ENCODE measurements around the gene RSPO1. TPM values are rescaled to one million over a fixed set of nuclear protein-coding genes. Genes with fewer than 3 reads are reported as not detected.

RSPO1 gene
- total and polyA plus RNA-seq, 2 donors, result 0.02 TPM; not detected in 1

DNA sequence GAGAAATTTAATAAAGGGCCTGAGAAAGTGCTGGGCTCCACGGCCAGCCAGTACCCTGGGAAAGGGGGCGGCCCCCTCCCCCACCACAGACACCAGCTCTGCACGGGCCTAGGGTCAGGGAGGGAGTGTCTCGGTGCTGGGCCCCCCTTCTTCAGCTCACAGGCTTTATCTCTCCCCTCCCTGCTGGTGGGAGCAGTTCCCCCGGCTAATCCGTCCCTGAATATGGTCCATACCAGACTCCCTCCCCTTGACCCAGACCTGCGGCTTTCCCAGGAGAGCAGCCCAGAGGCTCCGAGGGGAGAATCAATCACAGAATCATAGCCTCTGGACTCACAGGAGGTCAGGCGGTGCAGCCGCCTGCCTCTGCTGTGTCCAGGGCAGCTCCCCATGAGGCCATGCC is 26.0 kb upstream of the RSPO1 start:
- no peak for DNase-seq (ENCODE audit: low read depth in 6 of 9, low spot score in 9 of 9)
- H3K36me3 ChIP-seq (ENCODE audit: control insufficient read depth in 2 of 2, insufficient read depth in 2 of 2, low read length in 1 of 2), result no peaks in the 10 kb centered on the region
- no peaks in the 10 kb centered on the region for H3K4me1 ChIP-seq (ENCODE audit: control insufficient read depth in 2 of 2, insufficient read depth in 2 of 2, low read length in 2 of 2)
- H3K27ac ChIP-seq (ENCODE audit: low read depth in 1 of 2, low read length in 1 of 2), result no peak overlapping the region
- H3K4me3 ChIP-seq (ENCODE audit: low read length in 2 of 2), result no peak overlapping the region
- H3K27me3 ChIP-seq (ENCODE audit: control insufficient read depth in 2 of 2, insufficient read depth in 1 of 2, low read length in 1 of 2), result peaks cover 0 to 36% of the 10 kb centered on the region in 2 donors
- WGBS, result 73% methylated on average over 10 of the region's 10 CpGs
- no peaks in the 10 kb centered on the region for H3K9me3 ChIP-seq (ENCODE audit: control insufficient read depth in 2 of 2, insufficient read depth in 1 of 2, low read length in 1 of 2)

DNA sequence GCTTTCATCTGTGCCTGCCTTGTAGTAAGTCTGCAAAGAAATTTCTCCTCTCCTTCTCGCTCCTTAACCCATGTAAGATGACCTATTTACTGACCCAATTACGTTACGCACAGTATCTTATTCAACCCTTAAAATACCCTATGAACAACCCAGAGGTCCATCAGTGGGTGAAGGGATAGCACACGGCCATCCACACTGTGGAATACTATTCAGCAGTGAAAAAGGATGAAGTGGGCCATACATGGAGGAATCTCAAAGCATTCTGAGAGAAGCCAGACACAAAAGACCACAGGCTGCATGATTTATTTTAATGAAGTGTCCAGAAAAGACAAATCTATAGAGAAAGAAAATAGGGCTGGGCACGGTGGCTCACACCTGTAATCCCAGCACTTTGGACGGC is 23.8 kb upstream of the RSPO1 start:
- Histone ChIP-seq H3K36me3 (ENCODE audit: control insufficient read depth in 2 of 2, insufficient read depth in 2 of 2, low read length in 1 of 2) (no peaks in the 10 kb centered on the region), H3K27ac (ENCODE audit: low read depth in 1 of 2, low read length in 1 of 2) (no peak overlapping the region), H3K9me3 (ENCODE audit: control insufficient read depth in 2 of 2, insufficient read depth in 1 of 2, low read length in 1 of 2) (no peaks in the 10 kb centered on the region), H3K27me3 (ENCODE audit: control insufficient read depth in 2 of 2, insufficient read depth in 1 of 2, low read length in 1 of 2) (peaks cover 0 to 34% of the 10 kb centered on the region in 2 donors), H3K4me3 (ENCODE audit: low read length in 2 of 2) (no peak overlapping the region), H3K4me1 (ENCODE audit: control insufficient read depth in 2 of 2, insufficient read depth in 2 of 2, low read length in 2 of 2) (no peaks in the 10 kb centered on the region)
- no peak for DNase-seq (ENCODE audit: low read depth in 6 of 9, low spot score in 9 of 9)
- 97% methylated on average over 6 of the region's 6 CpGs for WGBS

DNA sequence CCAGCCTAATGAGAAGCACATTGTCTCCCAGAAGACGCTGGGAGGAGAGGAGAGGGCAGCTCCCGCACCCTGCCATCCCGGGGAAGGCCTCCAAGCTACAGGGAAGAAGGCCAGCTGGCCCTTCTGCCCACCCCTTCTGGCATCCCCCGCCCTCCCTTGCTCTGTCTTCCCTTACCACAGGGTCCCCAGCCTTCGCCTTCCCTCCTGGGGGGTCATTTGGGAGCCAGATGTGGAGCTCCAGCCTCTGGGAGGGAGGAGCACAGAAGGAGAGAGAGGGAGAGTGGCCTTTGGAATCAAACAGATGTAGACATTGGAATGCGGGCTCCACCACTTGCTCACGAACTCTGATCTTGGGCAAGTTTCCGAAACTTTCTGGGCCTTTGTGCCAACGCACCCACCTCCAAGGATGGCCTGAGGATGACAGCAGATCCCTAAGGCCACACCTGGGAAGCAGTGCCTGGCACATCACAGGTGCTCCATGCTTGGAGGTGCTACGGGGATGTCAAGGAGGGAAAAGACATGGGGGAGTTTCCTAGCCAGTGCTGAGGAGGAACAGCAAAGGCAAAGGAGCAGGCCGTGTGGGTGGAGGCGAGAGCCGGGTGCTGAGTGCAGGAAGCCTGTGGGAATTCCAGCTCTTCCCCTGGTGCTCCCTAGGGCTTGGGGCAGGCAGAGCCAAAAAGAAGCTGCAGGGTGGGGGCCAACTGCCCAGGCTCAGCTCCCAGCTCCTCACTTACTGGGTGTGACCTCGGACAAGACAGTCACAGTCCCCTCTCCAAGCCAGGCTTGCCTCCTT is 23.1 kb upstream of the RSPO1 start:
- Histone ChIP-seq H3K27me3 (ENCODE audit: control insufficient read depth in 2 of 2, insufficient read depth in 1 of 2, low read length in 1 of 2) (peaks cover 0 to 34% of the 10 kb centered on the region in 2 donors), H3K27ac (ENCODE audit: low read depth in 1 of 2, low read length in 1 of 2) (no peak overlapping the region), H3K4me3 (ENCODE audit: low read length in 2 of 2) (no peak overlapping the region), H3K36me3 (ENCODE audit: control insufficient read depth in 2 of 2, insufficient read depth in 2 of 2, low read length in 1 of 2) (no peaks in the 10 kb centered on the region), H3K4me1 (ENCODE audit: control insufficient read depth in 2 of 2, insufficient read depth in 2 of 2, low read length in 2 of 2) (no peaks in the 10 kb centered on the region), H3K9me3 (ENCODE audit: control insufficient read depth in 2 of 2, insufficient read depth in 1 of 2, low read length in 1 of 2) (no peaks in the 10 kb centered on the region)
- DNase-seq (ENCODE audit: low read depth in 6 of 9, low spot score in 9 of 9), result no peak
- WGBS, result 91% methylated on average over 14 of the region's 14 CpGs

DNA sequence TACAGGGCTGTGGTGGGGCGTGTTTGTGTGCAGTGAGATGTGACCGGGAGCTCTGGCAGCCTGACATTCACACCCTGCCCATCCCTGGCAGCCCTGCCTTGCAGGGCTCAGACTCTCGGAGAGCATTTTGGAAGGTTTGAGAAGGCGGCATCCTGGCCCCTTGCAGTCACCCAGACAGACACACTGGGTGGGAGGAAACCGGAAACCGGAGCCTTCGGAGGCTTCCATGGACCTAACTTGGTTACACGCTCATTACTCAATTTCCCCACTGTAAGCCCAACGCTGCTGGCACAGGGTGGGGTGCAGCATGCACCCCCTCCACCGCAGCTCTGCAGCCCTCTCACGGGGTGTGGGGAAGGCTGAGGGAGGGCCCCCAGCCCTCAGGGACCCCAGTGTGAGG is 22.2 kb upstream of the RSPO1 start:
- WGBS, result 88% methylated on average over 11 of the region's 11 CpGs
- H3K9me3 ChIP-seq (ENCODE audit: control insufficient read depth in 2 of 2, insufficient read depth in 1 of 2, low read length in 1 of 2), result no peaks in the 10 kb centered on the region
- H3K4me1 ChIP-seq (ENCODE audit: control insufficient read depth in 2 of 2, insufficient read depth in 2 of 2, low read length in 2 of 2), result no peaks in the 10 kb centered on the region
- H3K27ac ChIP-seq (ENCODE audit: low read depth in 1 of 2, low read length in 1 of 2), result no peak overlapping the region
- H3K4me3 ChIP-seq (ENCODE audit: low read length in 2 of 2), result no peak overlapping the region
- DNase-seq (ENCODE audit: low read depth in 6 of 9, low spot score in 9 of 9), result no peak
- no peaks in the 10 kb centered on the region for H3K36me3 ChIP-seq (ENCODE audit: control insufficient read depth in 2 of 2, insufficient read depth in 2 of 2, low read length in 1 of 2)
- H3K27me3 ChIP-seq (ENCODE audit: control insufficient read depth in 2 of 2, insufficient read depth in 1 of 2, low read length in 1 of 2), result peaks cover 0 to 29% of the 10 kb centered on the region in 2 donors

DNA sequence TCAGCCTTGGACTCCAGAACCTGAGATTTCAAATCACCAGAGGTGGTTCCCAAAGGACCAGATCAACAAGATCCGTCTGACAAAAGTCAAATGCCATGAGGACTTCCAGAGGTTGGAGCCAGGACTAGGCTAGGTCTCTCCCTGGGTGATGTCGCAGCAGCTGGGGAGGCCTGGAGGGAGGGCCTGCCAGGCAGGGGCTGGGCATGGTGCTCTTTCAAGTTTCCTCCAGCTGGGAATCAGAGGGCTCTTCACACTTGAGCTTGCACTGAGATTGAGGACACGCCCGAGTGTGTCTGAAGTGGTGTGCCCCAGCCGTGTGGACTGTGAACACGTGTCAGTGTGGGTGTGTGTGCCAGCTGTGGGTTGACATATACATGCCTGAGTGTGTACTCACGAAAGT is 21.3 kb upstream of the RSPO1 start:
- H3K36me3 ChIP-seq (ENCODE audit: control insufficient read depth in 2 of 2, insufficient read depth in 2 of 2, low read length in 1 of 2), result no peaks in the 10 kb centered on the region
- no peaks in the 10 kb centered on the region for H3K9me3 ChIP-seq (ENCODE audit: control insufficient read depth in 2 of 2, insufficient read depth in 1 of 2, low read length in 1 of 2)
- no peaks in the 10 kb centered on the region for H3K4me1 ChIP-seq (ENCODE audit: control insufficient read depth in 2 of 2, insufficient read depth in 2 of 2, low read length in 2 of 2)
- DNase-seq (ENCODE audit: low read depth in 6 of 9, low spot score in 9 of 9), result no peak
- 84% methylated on average over 7 of the region's 7 CpGs for WGBS
- H3K27ac ChIP-seq (ENCODE audit: low read depth in 1 of 2, low read length in 1 of 2), result no peak overlapping the region
- H3K4me3 ChIP-seq (ENCODE audit: low read length in 2 of 2), result no peak overlapping the region
- peaks cover 0 to 22% of the 10 kb centered on the region in 2 donors for H3K27me3 ChIP-seq (ENCODE audit: control insufficient read depth in 2 of 2, insufficient read depth in 1 of 2, low read length in 1 of 2)

DNA sequence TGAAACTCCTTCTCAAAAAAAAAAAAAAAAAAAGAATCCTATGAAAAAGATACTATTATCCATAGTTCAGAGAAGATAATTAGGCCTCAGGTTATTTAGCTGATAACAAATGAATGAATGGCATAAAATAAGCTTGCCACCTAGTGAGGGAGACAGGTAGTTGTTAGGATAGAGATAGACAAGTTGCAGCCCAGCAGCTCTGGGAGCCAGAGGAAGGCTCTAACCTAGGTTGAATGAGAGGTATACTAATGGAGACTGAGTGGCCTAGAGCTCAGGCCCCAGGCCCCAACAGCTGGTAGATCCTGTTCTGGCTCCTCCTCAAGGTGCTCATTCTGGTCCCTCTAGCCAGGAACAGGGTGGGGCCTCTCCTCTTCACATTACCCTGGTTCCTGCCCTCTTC is 20.6 kb upstream of the RSPO1 start:
- DNase-seq (ENCODE audit: low read depth in 6 of 9, low spot score in 9 of 9), result no peak
- Histone ChIP-seq H3K36me3 (ENCODE audit: control insufficient read depth in 2 of 2, insufficient read depth in 2 of 2, low read length in 1 of 2) (no peaks in the 10 kb centered on the region), H3K27me3 (ENCODE audit: control insufficient read depth in 2 of 2, insufficient read depth in 1 of 2, low read length in 1 of 2) (peaks cover 0 to 16% of the 10 kb centered on the region in 2 donors), H3K4me3 (ENCODE audit: low read length in 2 of 2) (no peak overlapping the region), H3K27ac (ENCODE audit: low read depth in 1 of 2, low read length in 1 of 2) (no peak overlapping the region), H3K4me1 (ENCODE audit: control insufficient read depth in 2 of 2, insufficient read depth in 2 of 2, low read length in 2 of 2) (no peaks in the 10 kb centered on the region), H3K9me3 (ENCODE audit: control insufficient read depth in 2 of 2, insufficient read depth in 1 of 2, low read length in 1 of 2) (no peaks in the 10 kb centered on the region)

DNA sequence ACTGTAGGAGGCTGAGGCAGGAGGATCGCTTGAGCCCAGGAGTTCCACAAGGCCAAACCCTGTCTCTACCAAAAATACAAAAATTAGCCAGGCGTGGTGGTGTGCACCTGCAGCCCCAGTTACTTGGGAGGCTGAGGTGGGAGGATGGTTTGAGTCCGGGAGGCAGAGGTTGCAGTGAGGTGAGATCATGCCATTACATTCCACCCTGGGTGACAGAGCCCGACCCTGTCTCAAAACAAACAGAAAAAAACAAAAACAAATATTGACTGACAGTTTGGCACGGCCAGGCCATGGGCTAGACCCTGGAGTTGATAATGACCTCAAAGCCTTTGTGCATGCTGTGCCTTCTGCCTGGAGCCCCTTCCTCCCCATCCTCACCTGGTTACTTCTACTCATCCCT is 19.2 kb upstream of the RSPO1 start:
- Histone ChIP-seq H3K4me1 (ENCODE audit: control insufficient read depth in 2 of 2, insufficient read depth in 2 of 2, low read length in 2 of 2) (no peaks in the 10 kb centered on the region), H3K9me3 (ENCODE audit: control insufficient read depth in 2 of 2, insufficient read depth in 1 of 2, low read length in 1 of 2) (no peaks in the 10 kb centered on the region), H3K4me3 (ENCODE audit: low read length in 2 of 2) (no peak overlapping the region), H3K27me3 (ENCODE audit: control insufficient read depth in 2 of 2, insufficient read depth in 1 of 2, low read length in 1 of 2) (peaks cover 0 to 11% of the 10 kb centered on the region in 2 donors), H3K27ac (ENCODE audit: low read depth in 1 of 2, low read length in 1 of 2) (no peak overlapping the region), H3K36me3 (ENCODE audit: control insufficient read depth in 2 of 2, insufficient read depth in 2 of 2, low read length in 1 of 2) (no peaks in the 10 kb centered on the region)
- DNase-seq (ENCODE audit: low read depth in 6 of 9, low spot score in 9 of 9), result no peak
- 79% methylated on average over 5 of the region's 5 CpGs for WGBS

DNA sequence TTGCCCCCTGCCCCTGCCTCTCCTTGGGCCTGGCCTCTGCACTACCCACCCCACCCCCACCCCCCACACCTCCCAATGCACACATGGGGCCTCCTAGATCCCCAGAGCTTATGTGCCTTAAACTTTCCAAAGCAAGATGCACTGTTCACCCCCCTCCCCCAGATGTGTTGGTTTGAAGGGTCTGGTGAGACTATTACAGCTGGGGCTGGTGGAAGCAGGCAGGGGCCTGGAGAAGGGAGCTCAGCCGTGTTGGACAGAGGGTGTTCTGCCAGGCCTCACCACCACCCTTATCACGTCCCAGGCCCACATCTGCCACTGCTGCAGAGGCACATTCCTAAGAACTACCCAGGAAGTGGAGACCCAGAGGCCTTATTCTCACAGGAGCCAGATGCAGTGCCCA is 18.3 kb upstream of the RSPO1 start:
- H3K4me3 ChIP-seq (ENCODE audit: low read length in 2 of 2), result no peak overlapping the region
- no peak overlapping the region for H3K27ac ChIP-seq (ENCODE audit: low read depth in 1 of 2, low read length in 1 of 2)
- H3K4me1 ChIP-seq (ENCODE audit: control insufficient read depth in 2 of 2, insufficient read depth in 2 of 2, low read length in 2 of 2), result no peaks in the 10 kb centered on the region
- no peaks in the 10 kb centered on the region for H3K9me3 ChIP-seq (ENCODE audit: control insufficient read depth in 2 of 2, insufficient read depth in 1 of 2, low read length in 1 of 2)
- WGBS, result 76% methylated on average over 2 of the region's 2 CpGs
- no peak for DNase-seq (ENCODE audit: low read depth in 6 of 9, low spot score in 9 of 9)
- H3K36me3 ChIP-seq (ENCODE audit: control insufficient read depth in 2 of 2, insufficient read depth in 2 of 2, low read length in 1 of 2), result no peaks in the 10 kb centered on the region
- peaks cover 0 to 9% of the 10 kb centered on the region in 2 donors for H3K27me3 ChIP-seq (ENCODE audit: control insufficient read depth in 2 of 2, insufficient read depth in 1 of 2, low read length in 1 of 2)

DNA sequence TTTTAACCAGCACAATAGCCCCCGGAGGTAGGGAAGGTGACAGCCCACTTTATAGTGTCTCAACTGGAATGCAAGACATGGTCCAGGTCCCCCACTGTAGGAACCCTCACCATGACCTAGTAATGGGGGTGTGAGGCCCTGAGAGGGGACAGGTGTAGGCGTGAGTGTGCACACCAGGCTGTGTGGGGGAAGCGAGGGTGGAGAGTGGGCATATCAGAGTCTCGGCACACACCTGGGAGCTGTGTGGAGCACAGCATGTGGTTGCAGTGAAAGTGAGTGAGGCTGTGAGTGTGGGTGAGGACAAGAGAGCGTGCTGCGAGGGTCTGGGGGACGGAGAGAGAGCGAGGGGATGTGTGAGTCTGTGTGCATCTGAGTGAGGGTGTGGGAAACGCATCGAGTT is 17.1 kb upstream of the RSPO1 start:
- WGBS, result 93% methylated on average over 10 of the region's 10 CpGs
- Histone ChIP-seq H3K4me3 (ENCODE audit: low read length in 2 of 2) (no peak overlapping the region), H3K27me3 (ENCODE audit: control insufficient read depth in 2 of 2, insufficient read depth in 1 of 2, low read length in 1 of 2) (peaks cover 0 to 5% of the 10 kb centered on the region in 2 donors), H3K36me3 (ENCODE audit: control insufficient read depth in 2 of 2, insufficient read depth in 2 of 2, low read length in 1 of 2) (no peaks in the 10 kb centered on the region), H3K27ac (ENCODE audit: low read depth in 1 of 2, low read length in 1 of 2) (no peak overlapping the region), H3K4me1 (ENCODE audit: control insufficient read depth in 2 of 2, insufficient read depth in 2 of 2, low read length in 2 of 2) (no peaks in the 10 kb centered on the region), H3K9me3 (ENCODE audit: control insufficient read depth in 2 of 2, insufficient read depth in 1 of 2, low read length in 1 of 2) (no peaks in the 10 kb centered on the region)
- DNase-seq (ENCODE audit: low read depth in 6 of 9, low spot score in 9 of 9), result no peak
